GM23338 (cell line): Measurements from ENCODE around the gene MYO5A.

ENCODE experiments used
- CREB1 ChIP-seq: fragments of 250-450 bp; sonication (Bioruptor Pico); IDR thresholded peaks from 2 replicates; pipeline ENCODE4 v1.5.0; 2020; ENCODE audit warnings: low read depth, mild to moderate bottlenecking, moderate library complexity
- EZH2 ChIP-seq: fragments of 200-600 bp; sonication (generic); IDR thresholded peaks from one replicate; pipeline ENCODE4 v1.8.0; 2017; ENCODE audit warnings: antibody characterized with exemption, mild to moderate bottlenecking, low read depth; ENCODE audit not compliant: unreplicated experiment
- POLR2AphosphoS5 ChIP-seq: IDR thresholded peaks from 2 replicates; pipeline ENCODE4 v1.6.1; 2016; ENCODE audit warnings: antibody characterized with exemption, low read depth
- ZNF114 ChIP-seq: fragments of 250-450 bp; sonication (Bioruptor Pico); IDR thresholded peaks from 2 replicates; pipeline ENCODE4 v1.5.0; 2020; ENCODE audit warnings: mild to moderate bottlenecking, moderate library complexity
- TF ChIP-seq, protein P1 (sequence below), 2 experiments: fragments of 200-600 bp in 1 of 2; sonication (generic) in 1 of 2; conservative IDR thresholded peaks; 2 replicates each; pipeline versions ENCODE4 v1.5.1 to v1.6.1; 2016 to 2017; ENCODE audit warnings: antibody characterized with exemption in 2 of 2, low read depth in 2 of 2, mild to moderate bottlenecking in 2 of 2, moderate library complexity in 1 of 2

DNA sequence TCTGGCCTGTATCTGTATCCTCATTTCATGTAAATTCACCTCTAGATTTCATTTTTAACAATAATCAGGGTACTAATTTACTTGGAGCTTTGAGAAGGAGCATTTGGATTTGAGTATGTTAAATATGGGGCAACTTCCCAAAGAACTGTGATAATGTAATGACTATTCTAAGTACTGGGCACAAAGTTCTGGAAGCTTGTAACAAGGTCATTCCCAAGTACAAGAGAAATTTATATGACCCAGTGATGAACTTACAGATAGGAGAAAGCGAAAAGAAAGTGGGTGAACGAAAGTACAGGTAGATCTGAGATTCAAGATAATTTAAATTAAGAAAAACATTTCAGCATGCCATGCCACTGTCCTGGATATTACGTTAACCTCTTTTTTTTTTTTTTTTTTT, 93.8 kb downstream of the MYO5A start:
- TF ChIP-seq, protein P1, sequence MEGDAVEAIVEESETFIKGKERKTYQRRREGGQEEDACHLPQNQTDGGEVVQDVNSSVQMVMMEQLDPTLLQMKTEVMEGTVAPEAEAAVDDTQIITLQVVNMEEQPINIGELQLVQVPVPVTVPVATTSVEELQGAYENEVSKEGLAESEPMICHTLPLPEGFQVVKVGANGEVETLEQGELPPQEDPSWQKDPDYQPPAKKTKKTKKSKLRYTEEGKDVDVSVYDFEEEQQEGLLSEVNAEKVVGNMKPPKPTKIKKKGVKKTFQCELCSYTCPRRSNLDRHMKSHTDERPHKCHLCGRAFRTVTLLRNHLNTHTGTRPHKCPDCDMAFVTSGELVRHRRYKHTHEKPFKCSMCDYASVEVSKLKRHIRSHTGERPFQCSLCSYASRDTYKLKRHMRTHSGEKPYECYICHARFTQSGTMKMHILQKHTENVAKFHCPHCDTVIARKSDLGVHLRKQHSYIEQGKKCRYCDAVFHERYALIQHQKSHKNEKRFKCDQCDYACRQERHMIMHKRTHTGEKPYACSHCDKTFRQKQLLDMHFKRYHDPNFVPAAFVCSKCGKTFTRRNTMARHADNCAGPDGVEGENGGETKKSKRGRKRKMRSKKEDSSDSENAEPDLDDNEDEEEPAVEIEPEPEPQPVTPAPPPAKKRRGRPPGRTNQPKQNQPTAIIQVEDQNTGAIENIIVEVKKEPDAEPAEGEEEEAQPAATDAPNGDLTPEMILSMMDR (conservative IDR thresholded peaks at IDR 0.05; ENCODE audit: low read depth in 2 of 2) = no peak
- TF ChIP-seq CREB1 (CRISPR knock-in tag) = no peak
- TF ChIP-seq ZNF114 = no peak
- TF ChIP-seq POLR2AphosphoS5 = no peak
- TF ChIP-seq EZH2 = no peak
